ENCODE results near the gene MED25. TPM values are rescaled to one million over a fixed set of nuclear protein-coding genes. Genes with fewer than 3 reads are reported as not detected.

The MED25 gene
- total RNA-seq, 1 donor from 2014 or later = 72.2 TPM

GRCh38 chr19:49827034-49827433 lies 8.9 kb downstream of the MED25 start:
- H3K9me3 ChIP-seq (ENCODE audit: insufficient read depth, low read depth, low read length) = no peaks in the 10 kb centered on the region
- no peak overlapping the region for H3K27ac ChIP-seq (ENCODE audit: low read depth, low read length)
- DNase-seq (ENCODE audit: low read depth) (no peak), FAIRE-seq (no peak)
- Mint-ChIP-seq H3K27me3 (ENCODE audit: low read depth, unreplicated experiment) (no peaks in the 10 kb centered on the region), H3K36me3 (ENCODE audit: low read depth, unreplicated experiment) (peaks cover 13% of the 10 kb centered on the region), H3K4me3 (ENCODE audit: unreplicated experiment) (no peak overlapping the region), H3K27ac (ENCODE audit: unreplicated experiment) (no peak overlapping the region), H3K9me3 (ENCODE audit: unreplicated experiment) (peaks cover 4% of the 10 kb centered on the region), H3K4me1 (ENCODE audit: low read depth, unreplicated experiment) (no peaks in the 10 kb centered on the region)
- H2AFZ ChIP-seq (ENCODE audit: low read depth, low read length) = no peak overlapping the region
- peaks cover 5% of the 10 kb centered on the region for H3K4me1 ChIP-seq (ENCODE audit: insufficient read depth, low read length)
- no peak overlapping the region for H3K4me2 ChIP-seq (ENCODE audit: low read length)
- H3K4me3 ChIP-seq (ENCODE audit: insufficient read depth, low read depth, low read length) = no peak overlapping the region
- TF ChIP-seq EZH2 (IDR thresholded peaks at IDR 0.05; ENCODE audit: insufficient read depth, low read length) (no peak), CTCF (IDR thresholded peaks at IDR 0.05; ENCODE audit: insufficient read depth, low read depth, low read length) (no peak)
- H3K79me2 ChIP-seq (ENCODE audit: insufficient read depth, low read length) = peaks cover 37% of the 10 kb centered on the region
- H3K36me3 ChIP-seq (ENCODE audit: insufficient read depth, low read length) = peaks cover 8% of the 10 kb centered on the region
- H3K9ac ChIP-seq (ENCODE audit: low read length) = no peak overlapping the region
- H3K27me3 ChIP-seq (ENCODE audit: insufficient read depth, low read length) = no peaks in the 10 kb centered on the region
- H4K20me1 ChIP-seq (ENCODE audit: insufficient read depth, low read length) = peaks cover 51% of the 10 kb centered on the region

GRCh38 chr19:49829200-49829599 lies 11.1 kb downstream of the MED25 start:
- H3K4me3 Mint-ChIP-seq (ENCODE audit: unreplicated experiment) = no peak overlapping the region
- peaks cover 12% of the 10 kb centered on the region for H3K4me1 ChIP-seq (ENCODE audit: insufficient read depth, low read length)
- no peak overlapping the region for H3K4me2 ChIP-seq (ENCODE audit: low read length)
- peaks cover 4% of the 10 kb centered on the region for H3K9me3 Mint-ChIP-seq (ENCODE audit: unreplicated experiment)
- H4K20me1 ChIP-seq (ENCODE audit: insufficient read depth, low read length) = peaks cover 48% of the 10 kb centered on the region
- no peaks in the 10 kb centered on the region for H3K27me3 Mint-ChIP-seq (ENCODE audit: low read depth, unreplicated experiment)
- peaks cover 19% of the 10 kb centered on the region for H3K79me2 ChIP-seq (ENCODE audit: insufficient read depth, low read length)
- no peaks in the 10 kb centered on the region for H3K27me3 ChIP-seq (ENCODE audit: insufficient read depth, low read length)
- DNase-seq (ENCODE audit: low read depth) (no peak), FAIRE-seq (no peak)
- H3K27ac ChIP-seq (ENCODE audit: low read depth, low read length) = no peak overlapping the region
- no peaks in the 10 kb centered on the region for H3K4me1 Mint-ChIP-seq (ENCODE audit: low read depth, unreplicated experiment)
- peaks cover 26% of the 10 kb centered on the region for H3K36me3 Mint-ChIP-seq (ENCODE audit: low read depth, unreplicated experiment)
- no peak overlapping the region for H2AFZ ChIP-seq (ENCODE audit: low read depth, low read length)
- H3K36me3 ChIP-seq (ENCODE audit: insufficient read depth, low read length) = peaks cover 7% of the 10 kb centered on the region
- H3K9ac ChIP-seq (ENCODE audit: low read length) = no peak overlapping the region
- H3K27ac Mint-ChIP-seq (ENCODE audit: unreplicated experiment) = no peak overlapping the region
- no peak overlapping the region for H3K4me3 ChIP-seq (ENCODE audit: insufficient read depth, low read depth, low read length)
- H3K9me3 ChIP-seq (ENCODE audit: insufficient read depth, low read depth, low read length) = no peaks in the 10 kb centered on the region
- TF ChIP-seq EZH2 (IDR thresholded peaks at IDR 0.05; ENCODE audit: insufficient read depth, low read length) (no peak), CTCF (IDR thresholded peaks at IDR 0.05; ENCODE audit: insufficient read depth, low read depth, low read length) (no peak)

GRCh38 chr19:49829721-49830120 lies 11.6 kb downstream of the MED25 start:
- H3K36me3 Mint-ChIP-seq (ENCODE audit: low read depth, unreplicated experiment) = peaks cover 28% of the 10 kb centered on the region
- Histone ChIP-seq H3K4me1 (ENCODE audit: insufficient read depth, low read length) (peaks cover 12% of the 10 kb centered on the region), H3K9me3 (ENCODE audit: insufficient read depth, low read depth, low read length) (no peaks in the 10 kb centered on the region), H3K27ac (ENCODE audit: low read depth, low read length) (no peak overlapping the region), H2AFZ (ENCODE audit: low read depth, low read length) (no peak overlapping the region), H3K9ac (ENCODE audit: low read length) (no peak overlapping the region), H3K27me3 (ENCODE audit: insufficient read depth, low read length) (no peaks in the 10 kb centered on the region), H3K79me2 (ENCODE audit: insufficient read depth, low read length) (peaks cover 16% of the 10 kb centered on the region), H3K4me2 (ENCODE audit: low read length) (no peak overlapping the region), H3K36me3 (ENCODE audit: insufficient read depth, low read length) (peaks cover 7% of the 10 kb centered on the region), H4K20me1 (ENCODE audit: insufficient read depth, low read length) (peaks cover 44% of the 10 kb centered on the region), H3K4me3 (ENCODE audit: insufficient read depth, low read depth, low read length) (no peak overlapping the region)
- H3K27ac Mint-ChIP-seq (ENCODE audit: unreplicated experiment) = no peak overlapping the region
- FAIRE-seq (no peak), DNase-seq (ENCODE audit: low read depth) (no peak)
- TF ChIP-seq EZH2 (IDR thresholded peaks at IDR 0.05; ENCODE audit: insufficient read depth, low read length) (no peak), CTCF (IDR thresholded peaks at IDR 0.05; ENCODE audit: insufficient read depth, low read depth, low read length) (no peak)
- no peaks in the 10 kb centered on the region for H3K27me3 Mint-ChIP-seq (ENCODE audit: low read depth, unreplicated experiment)
- H3K4me1 Mint-ChIP-seq (ENCODE audit: low read depth, unreplicated experiment) = no peaks in the 10 kb centered on the region
- no peak overlapping the region for H3K4me3 Mint-ChIP-seq (ENCODE audit: unreplicated experiment)
- peaks cover 4% of the 10 kb centered on the region for H3K9me3 Mint-ChIP-seq (ENCODE audit: unreplicated experiment)
